GM18508 (cell line): ENCODE results near the gene SH3TC2.

ENCODE experiments used
- ATAC-seq: cut with Tn5 transposase; IDR thresholded peaks from one replicate; pipeline ENCODE4 v1.9.1; 2021; ENCODE audit warnings: moderate number of reproducible peaks; ENCODE audit not compliant: insufficient read depth, unreplicated experiment

The SH3TC2 gene

GRCh38 chr5:149030838-149031397, 31.9 kb downstream of the SH3TC2 start:
- ATAC-seq: no peak

- no peak for ATAC-seq
Measured at GRCh38 chr5:149030392-149030791, 32.5 kb downstream of the SH3TC2 start.

- no peak for ATAC-seq
Measured at GRCh38 chr5:149028984-149029383, 33.9 kb downstream of the SH3TC2 start.

GRCh38 chr5:149028161-149028560, 34.7 kb downstream of the SH3TC2 start:
- no peak for ATAC-seq

- no peak for ATAC-seq
Measured at GRCh38 chr5:149027636-149028035, 35.2 kb downstream of the SH3TC2 start.

- no peak for ATAC-seq
Measured at GRCh38 chr5:149024943-149025342, 37.9 kb downstream of the SH3TC2 start.

- no peak for ATAC-seq
Measured at GRCh38 chr5:149024477-149024876, 38.4 kb downstream of the SH3TC2 start.

- ATAC-seq: no peak
Measured at GRCh38 chr5:149022200-149022599, 40.7 kb downstream of the SH3TC2 start.

GRCh38 chr5:149019679-149020078, 43.2 kb downstream of the SH3TC2 start:
- ATAC-seq: no peak

- no peak for ATAC-seq
Measured at GRCh38 chr5:149018909-149019443, 43.9 kb downstream of the SH3TC2 start.

GRCh38 chr5:149017636-149018035, 45.2 kb downstream of the SH3TC2 start:
- no peak for ATAC-seq

GRCh38 chr5:149015561-149015960, 47.3 kb downstream of the SH3TC2 start:
- ATAC-seq: no peak

GRCh38 chr5:149015126-149015525, 47.7 kb downstream of the SH3TC2 start:
- no peak for ATAC-seq

- no peak for ATAC-seq
Measured at GRCh38 chr5:149014571-149015031, 48.3 kb downstream of the SH3TC2 start.

GRCh38 chr5:149013796-149014195, 49.1 kb downstream of the SH3TC2 start:
- no peak for ATAC-seq

- ATAC-seq: no peak
Measured at GRCh38 chr5:149012350-149012749, 50.5 kb downstream of the SH3TC2 start.

- ATAC-seq: no peak
Measured at GRCh38 chr5:149011728-149012127, 51.1 kb downstream of the SH3TC2 start.

- ATAC-seq: no peak
Measured at GRCh38 chr5:149011084-149011483, 51.8 kb downstream of the SH3TC2 start.

- no peak for ATAC-seq
Measured at GRCh38 chr5:149007174-149007573, 55.7 kb downstream of the SH3TC2 start.

- ATAC-seq: no peak
Measured at GRCh38 chr5:149006426-149006825, 56.4 kb downstream of the SH3TC2 start.

- ATAC-seq: no peak
Measured at GRCh38 chr5:149005077-149005892, 57.6 kb downstream of the SH3TC2 start.

GRCh38 chr5:149004559-149004958, 58.3 kb downstream of the SH3TC2 start:
- ATAC-seq: no peak
